Measurements from ENCODE around the gene ST6GALNAC6.

Gene ST6GALNAC6

GRCh38 chr9:127916720-127917581 lies 17.5 kb upstream of the ST6GALNAC6 start, which contains the start of gene ST6GALNAC4:
Gene ST6GALNAC4, minus strand, starts transcription at chr9:127917041. Its CDS starts 622 bp downstream, at chr9:127916419.
- peak; percentile 76 for DNase-seq (ENCODE audit: low read depth in 2 of 2)

- no peak for DNase-seq (ENCODE audit: low read depth in 2 of 2)
Measured at GRCh38 chr9:127915801-127916719, 16.7 kb upstream of the ST6GALNAC6 start.

GRCh38 chr9:127915325-127915752 lies 15.9 kb upstream of the ST6GALNAC6 start:
- no peak for DNase-seq (ENCODE audit: low read depth in 2 of 2)

GRCh38 chr9:127913682-127914081 lies 14.3 kb upstream of the ST6GALNAC6 start:
- DNase-seq (ENCODE audit: low read depth in 2 of 2), result no peak

GRCh38 chr9:127912882-127913281 lies 13.5 kb upstream of the ST6GALNAC6 start:
- DNase-seq (ENCODE audit: low read depth in 2 of 2), result no peak

- DNase-seq (ENCODE audit: low read depth in 2 of 2), result no peak
Measured at GRCh38 chr9:127912296-127912695, 12.9 kb upstream of the ST6GALNAC6 start.

- no peak for DNase-seq (ENCODE audit: low read depth in 2 of 2)
Measured at GRCh38 chr9:127910613-127911205, 11.3 kb upstream of the ST6GALNAC6 start.

- no peak for DNase-seq (ENCODE audit: low read depth in 2 of 2)
Measured at GRCh38 chr9:127909839-127910273, 10.5 kb upstream of the ST6GALNAC6 start.

- no peak for DNase-seq (ENCODE audit: low read depth in 2 of 2)
Measured at GRCh38 chr9:127908660-127908926, 9.2 kb upstream of the ST6GALNAC6 start.

GRCh38 chr9:127907867-127908659 lies 8.7 kb upstream of the ST6GALNAC6 start:
- no peak for DNase-seq (ENCODE audit: low read depth in 2 of 2)

GRCh38 chr9:127905788-127906191 lies 6.4 kb upstream of the ST6GALNAC6 start:
- DNase-seq (ENCODE audit: low read depth in 2 of 2), result no peak

- no peak for DNase-seq (ENCODE audit: low read depth in 2 of 2)
Measured at GRCh38 chr9:127905004-127905728, 5.8 kb upstream of the ST6GALNAC6 start.

- no peak for DNase-seq (ENCODE audit: low read depth in 2 of 2)
Measured at GRCh38 chr9:127904561-127905003, 5.2 kb upstream of the ST6GALNAC6 start.

- DNase-seq (ENCODE audit: low read depth in 2 of 2), result no peak
Measured at GRCh38 chr9:127903557-127904475, 4.4 kb upstream of the ST6GALNAC6 start.

GRCh38 chr9:127898433-127899127 lies 823 bp downstream of the ST6GALNAC6 start:
- peak; percentile 74 to 79 for DNase-seq (ENCODE audit: low read depth in 2 of 2)

- peak in 1 of 2 experiments; percentile 44 for DNase-seq (ENCODE audit: low read depth in 2 of 2)
Measured at GRCh38 chr9:127897193-127897692, 2.2 kb downstream of the ST6GALNAC6 start.

GRCh38 chr9:127896395-127897192 lies 2.8 kb downstream of the ST6GALNAC6 start:
- no peak for DNase-seq (ENCODE audit: low read depth in 2 of 2)

GRCh38 chr9:127895811-127896210 lies 3.6 kb downstream of the ST6GALNAC6 start:
- no peak for DNase-seq (ENCODE audit: low read depth in 2 of 2)
